Endodermal cell (in vitro differentiated cells): ENCODE data around the gene MTHFSD. TPM values are rescaled to one million over a fixed set of nuclear protein-coding genes. Genes with fewer than 3 reads are reported as not detected.

ENCODE experiments used
- DNase-seq: peaks from one replicate; pipeline ENCODE4 v3.0.0-alpha.2; 2017
- H3K27ac ChIP-seq: 2 replicates; pipeline ENCODE4 v1.5.1; 2013; ENCODE audit warnings: mild to moderate bottlenecking, low read depth, low read length, moderate library complexity
- H3K27me3 ChIP-seq: 2 replicates; pipeline ENCODE4 v1.6.1; 2013; ENCODE audit warnings: mild to moderate bottlenecking, low read length, moderate library complexity; ENCODE audit not compliant: insufficient read depth, control insufficient read depth, poor library complexity, severe bottlenecking
- H3K36me3 ChIP-seq: 2 replicates; pipeline ENCODE4 v1.7.0; 2013; ENCODE audit warnings: mild to moderate bottlenecking, low read length, moderate library complexity; ENCODE audit not compliant: control insufficient read depth, insufficient read depth
- H3K4me1 ChIP-seq: one replicate; pipeline ENCODE4 v1.7.0; 2013; ENCODE audit warnings: low read length; ENCODE audit not compliant: control insufficient read depth, insufficient read depth
- H3K4me3 ChIP-seq: 2 replicates; pipeline ENCODE4 v1.5.1; 2013; ENCODE audit warnings: mild to moderate bottlenecking, low read length, moderate library complexity
- H3K9ac ChIP-seq: 2 replicates; pipeline ENCODE4 v1.6.1; 2013; ENCODE audit warnings: mild to moderate bottlenecking, low read length, moderate library complexity; ENCODE audit not compliant: poor library complexity, severe bottlenecking; ENCODE audit errors: extremely low read depth
- H3K9me3 ChIP-seq: 2 replicates; pipeline ENCODE4 v1.6.1; 2013; ENCODE audit warnings: mild to moderate bottlenecking, low read length, moderate library complexity; ENCODE audit not compliant: control insufficient read depth
- H3K27ac Mint-ChIP-seq: 2 replicates; pipeline ENCODE4 v1.8.0; 2020; ENCODE audit warnings: mixed read lengths
- H3K27me3 Mint-ChIP-seq: 2 replicates; pipeline ENCODE4 v1.8.0; 2021; ENCODE audit warnings: mild to moderate bottlenecking, mixed read lengths; ENCODE audit not compliant: insufficient read depth
- H3K36me3 Mint-ChIP-seq: 2 replicates; pipeline ENCODE4 v1.8.0; 2020; ENCODE audit warnings: low read depth, mixed read lengths
- H3K4me1 Mint-ChIP-seq: 2 replicates; pipeline ENCODE4 v1.8.0; 2020; ENCODE audit warnings: mixed read lengths
- H3K4me3 Mint-ChIP-seq: 2 replicates; pipeline ENCODE4 v1.8.0; 2020; ENCODE audit warnings: mild to moderate bottlenecking, moderate library complexity, mixed read lengths
- H3K9me3 Mint-ChIP-seq: 2 replicates; pipeline ENCODE4 v1.8.0; 2020; ENCODE audit warnings: mild to moderate bottlenecking, mixed read lengths
- WGBS, 2 experiments: methylation state at CpG; one replicate each; pipeline versions ENCODE4 v1.1.5 to v1.1.7; 2013; ENCODE audit warnings: missing lambda C conversion rate in 2 of 2, mixed read lengths in 1 of 2; ENCODE audit not compliant: insufficient coverage in 1 of 2, insufficient read length in 1 of 2; 5-methylcytosine and 5-hydroxymethylcytosine counted together
- total RNA-seq, 2 donors: library from RNA; stranded (reverse); fragmentation: NEBNext Ultra II Directional in 1 of 2; extraction: Animal tissue kit (Norgen Biotek cat#: 25700) in 1 of 2; gene quantifications; 2 replicates in 1 of 2; 3 replicates in 1 of 2; pipeline ENCODE4 v1.2.1, GENCODE V29; 2021
- TF ChIP-seq, protein P1 (sequence below): fragments of 200-600 bp; sonication (generic); conservative IDR thresholded peaks from 2 replicates; pipeline ENCODE4 v1.5.0; 2021; ENCODE audit warnings: antibody characterized with exemption, mild to moderate bottlenecking

MTHFSD gene
- total RNA-seq, 2 donors from 2014 or later: 15.0 to 25.8 TPM

DNA sequence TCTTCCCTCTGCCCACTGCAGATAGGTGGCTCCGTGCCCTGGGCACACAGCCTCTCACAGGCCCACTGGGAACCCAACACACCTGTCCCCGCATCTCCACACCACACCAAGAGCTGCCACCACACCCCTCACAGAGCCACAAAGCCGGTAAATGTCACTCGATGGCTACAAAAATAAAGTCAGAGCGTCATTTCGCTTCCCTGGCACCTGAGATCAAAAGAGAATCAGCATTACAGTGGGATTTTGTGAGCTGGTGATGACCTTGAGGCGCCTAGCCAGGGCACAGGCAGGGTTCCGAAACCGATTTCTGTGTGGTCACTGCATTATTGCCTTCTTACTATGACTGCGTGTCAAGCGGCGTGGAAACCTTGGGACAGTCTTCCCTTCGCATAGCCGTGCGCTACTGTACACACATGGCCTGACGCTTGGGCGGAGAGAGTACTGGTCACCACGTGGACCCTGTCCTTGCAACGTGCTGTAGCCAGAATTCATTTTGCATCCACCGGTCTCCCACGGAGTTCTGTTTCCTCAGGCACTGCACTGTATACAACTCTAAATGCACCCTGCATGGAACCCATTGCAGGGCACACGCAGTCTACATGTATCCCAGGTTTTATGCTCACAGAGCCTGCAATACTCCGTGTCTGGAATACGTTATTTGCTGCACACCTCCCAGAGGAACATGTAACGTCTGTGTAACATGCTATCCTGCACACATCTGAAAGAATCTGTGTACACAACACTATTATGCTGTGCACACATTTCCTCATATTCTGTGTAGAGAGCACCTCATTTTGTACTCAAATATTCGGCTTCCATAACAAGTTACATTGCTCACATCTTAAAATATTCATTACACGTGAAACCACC lies 50.5 kb downstream of the MTHFSD start:
- Histone ChIP-seq H3K4me1 (no peaks in the 10 kb centered on the region), H3K27ac (no peak overlapping the region), H3K27me3 (peaks cover 100% of the 10 kb centered on the region), H3K9ac (no peak overlapping the region), H3K36me3 (no peaks in the 10 kb centered on the region), H3K9me3 (no peaks in the 10 kb centered on the region), H3K4me3 (no peak overlapping the region)
- H3K4me3 Mint-ChIP-seq: no peak overlapping the region
- 12 to 13% methylated on average over 25 to 27 of the region's 27 CpGs for WGBS, 2 experiments
- no peaks in the 10 kb centered on the region for H3K9me3 Mint-ChIP-seq
- H3K27me3 Mint-ChIP-seq: peaks cover 99% of the 10 kb centered on the region
- H3K27ac Mint-ChIP-seq: no peak overlapping the region
- peaks cover 6% of the 10 kb centered on the region for H3K4me1 Mint-ChIP-seq
- TF ChIP-seq, protein P1, sequence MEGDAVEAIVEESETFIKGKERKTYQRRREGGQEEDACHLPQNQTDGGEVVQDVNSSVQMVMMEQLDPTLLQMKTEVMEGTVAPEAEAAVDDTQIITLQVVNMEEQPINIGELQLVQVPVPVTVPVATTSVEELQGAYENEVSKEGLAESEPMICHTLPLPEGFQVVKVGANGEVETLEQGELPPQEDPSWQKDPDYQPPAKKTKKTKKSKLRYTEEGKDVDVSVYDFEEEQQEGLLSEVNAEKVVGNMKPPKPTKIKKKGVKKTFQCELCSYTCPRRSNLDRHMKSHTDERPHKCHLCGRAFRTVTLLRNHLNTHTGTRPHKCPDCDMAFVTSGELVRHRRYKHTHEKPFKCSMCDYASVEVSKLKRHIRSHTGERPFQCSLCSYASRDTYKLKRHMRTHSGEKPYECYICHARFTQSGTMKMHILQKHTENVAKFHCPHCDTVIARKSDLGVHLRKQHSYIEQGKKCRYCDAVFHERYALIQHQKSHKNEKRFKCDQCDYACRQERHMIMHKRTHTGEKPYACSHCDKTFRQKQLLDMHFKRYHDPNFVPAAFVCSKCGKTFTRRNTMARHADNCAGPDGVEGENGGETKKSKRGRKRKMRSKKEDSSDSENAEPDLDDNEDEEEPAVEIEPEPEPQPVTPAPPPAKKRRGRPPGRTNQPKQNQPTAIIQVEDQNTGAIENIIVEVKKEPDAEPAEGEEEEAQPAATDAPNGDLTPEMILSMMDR: no peak
- H3K36me3 Mint-ChIP-seq: no peaks in the 10 kb centered on the region
- no peak for DNase-seq

DNA sequence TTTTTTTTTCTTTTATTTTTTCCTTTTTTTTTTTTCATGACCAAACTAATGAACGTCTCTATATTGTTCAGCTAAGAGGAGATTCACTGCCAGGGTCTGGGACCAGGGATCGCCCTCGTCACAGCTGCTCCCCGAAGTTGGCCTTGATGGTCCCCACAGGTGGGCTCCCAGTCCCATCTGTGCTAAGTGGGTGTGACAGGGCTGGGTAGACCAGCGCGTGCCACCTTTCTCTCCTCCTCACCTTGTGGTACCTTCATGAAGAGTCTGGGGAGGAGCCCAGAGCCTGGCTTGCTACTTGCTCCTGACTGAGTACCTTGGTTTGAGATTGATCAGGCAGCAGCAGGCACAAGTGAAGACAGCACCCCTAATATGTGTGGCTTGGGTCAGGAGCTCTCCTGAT lies 51.2 kb downstream of the MTHFSD start:
- Mint-ChIP-seq H3K4me3 (no peak overlapping the region), H3K9me3 (no peaks in the 10 kb centered on the region), H3K27me3 (peaks cover 99% of the 10 kb centered on the region), H3K36me3 (no peaks in the 10 kb centered on the region), H3K27ac (no peak overlapping the region), H3K4me1 (peaks cover 5% of the 10 kb centered on the region)
- peaks cover 2% of the 10 kb centered on the region for H3K4me1 ChIP-seq
- H3K9ac ChIP-seq: no peak overlapping the region
- WGBS, 2 experiments: 0 to 13% methylated on average over 2 to 6 of the region's 6 CpGs
- H3K4me3 ChIP-seq: no peak overlapping the region
- peaks cover 100% of the 10 kb centered on the region for H3K27me3 ChIP-seq
- no peak overlapping the region for H3K27ac ChIP-seq
- H3K36me3 ChIP-seq: no peaks in the 10 kb centered on the region
- TF ChIP-seq, protein P1: no peak
- no peaks in the 10 kb centered on the region for H3K9me3 ChIP-seq
- no peak for DNase-seq

DNA sequence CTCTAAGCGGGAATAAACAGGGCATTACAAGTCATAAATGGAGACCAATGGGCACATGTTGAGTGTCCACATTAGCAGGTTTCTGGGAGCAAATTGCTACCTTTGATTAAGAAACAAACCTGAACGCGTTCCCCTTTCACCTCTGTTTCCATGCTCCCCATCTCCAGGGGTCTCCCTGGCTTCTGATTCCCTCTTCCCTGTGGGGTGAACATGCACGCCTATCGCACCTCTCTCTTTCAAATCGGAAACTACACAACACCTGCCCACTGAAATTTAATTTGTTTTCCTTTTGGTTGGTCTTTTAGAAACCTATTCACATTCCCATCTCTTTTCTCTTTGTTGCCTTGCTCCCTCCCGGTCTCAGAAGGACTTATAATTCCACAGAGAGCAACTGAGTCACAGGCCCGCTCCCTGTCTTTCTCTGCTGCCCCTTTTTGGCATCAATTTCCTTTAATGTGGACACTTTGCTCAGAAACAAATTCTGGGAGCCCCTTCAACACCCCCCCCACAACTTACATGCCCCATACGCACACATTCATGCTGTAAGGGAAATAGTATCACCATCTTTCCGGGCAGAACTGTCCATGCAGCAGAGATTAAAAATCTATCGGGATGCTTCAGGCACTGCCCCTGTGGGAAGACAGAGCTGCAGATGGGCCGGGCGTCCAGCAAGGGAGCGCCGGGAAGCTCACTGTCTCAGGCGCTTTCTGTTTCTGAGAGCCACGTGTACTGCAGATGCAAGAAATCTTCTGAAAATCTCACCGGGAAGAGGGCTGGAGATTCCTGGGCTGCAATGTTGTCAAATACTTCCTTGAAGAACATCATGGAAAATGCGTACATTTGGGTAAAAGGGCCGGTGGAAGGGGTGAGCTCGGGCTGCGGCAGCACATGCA lies 51.9 kb downstream of the MTHFSD start:
- H3K27ac ChIP-seq: no peak overlapping the region
- no peaks in the 10 kb centered on the region for H3K36me3 Mint-ChIP-seq
- no peak overlapping the region for H3K4me3 ChIP-seq
- no peaks in the 10 kb centered on the region for H3K36me3 ChIP-seq
- peaks cover 6% of the 10 kb centered on the region for H3K4me1 Mint-ChIP-seq
- no peak overlapping the region for H3K9ac ChIP-seq
- H3K9me3 ChIP-seq: no peaks in the 10 kb centered on the region
- peaks cover 99% of the 10 kb centered on the region for H3K27me3 Mint-ChIP-seq
- H3K27me3 ChIP-seq: peaks cover 100% of the 10 kb centered on the region
- H3K9me3 Mint-ChIP-seq: no peaks in the 10 kb centered on the region
- H3K27ac Mint-ChIP-seq: no peak overlapping the region
- H3K4me3 Mint-ChIP-seq: no peak overlapping the region
- no peak for DNase-seq
- peaks cover 8% of the 10 kb centered on the region for H3K4me1 ChIP-seq
- TF ChIP-seq, protein P1: no peak
- WGBS, 2 experiments: 9 to 13% methylated on average over 20 to 22 of the region's 22 CpGs
